Measurements from ENCODE around the gene VTI1B.

DNA sequence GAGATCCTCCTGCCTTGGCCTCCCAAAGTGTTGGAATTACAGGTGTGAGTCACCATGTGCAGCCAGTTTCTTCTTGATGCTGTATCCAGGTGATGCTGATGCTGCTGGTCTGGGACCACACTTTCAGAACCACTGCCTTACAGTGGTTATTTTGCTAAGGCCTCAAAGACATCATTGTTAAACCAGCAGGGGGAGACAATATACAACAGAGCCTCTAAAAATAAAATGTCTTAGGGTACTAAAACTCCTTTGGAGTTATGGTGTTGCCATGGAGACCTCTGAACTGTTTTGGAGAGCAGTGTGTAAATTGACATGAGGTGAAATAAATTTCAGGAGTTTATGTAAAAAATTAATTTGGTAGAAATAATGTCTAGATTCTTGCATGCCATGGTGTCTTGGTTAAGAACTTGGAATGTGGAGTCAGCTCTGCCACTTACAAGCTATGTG is 55.8 kb downstream of the VTI1B start:
- no peak for TF ChIP-seq GATA2 (IDR thresholded peaks at IDR 0.05; ENCODE audit: low read depth, low read length)
- no peak for TF ChIP-seq GATA3 (IDR thresholded peaks at IDR 0.05; ENCODE audit: low read depth, low read length)
